DND-41 (cell line): ENCODE results near the gene TM4SF1.
"Not testable (repeated sequence)": the region's sequence is repeated elsewhere in the genome, so short reads cannot be mapped to it uniquely, and the experiment has no call there.

Source experiments
- EZH2 ChIP-seq: IDR thresholded peaks from 3 replicates; pipeline ENCODE4 v1.6.1; 2012; ENCODE audit warnings: borderline replicate concordance, low read depth, mild to moderate bottlenecking, moderate library complexity, low read length, inconsistent platforms; ENCODE audit not compliant: severe bottlenecking
- TF ChIP-seq, protein P1 (sequence below): IDR thresholded peaks from 2 replicates; pipeline ENCODE4 v1.5.1; 2012; ENCODE audit warnings: borderline replicate concordance, low read length, moderate library complexity, mild to moderate bottlenecking; ENCODE audit not compliant: poor library complexity, severe bottlenecking; ENCODE audit errors: extremely low read depth

DNA sequence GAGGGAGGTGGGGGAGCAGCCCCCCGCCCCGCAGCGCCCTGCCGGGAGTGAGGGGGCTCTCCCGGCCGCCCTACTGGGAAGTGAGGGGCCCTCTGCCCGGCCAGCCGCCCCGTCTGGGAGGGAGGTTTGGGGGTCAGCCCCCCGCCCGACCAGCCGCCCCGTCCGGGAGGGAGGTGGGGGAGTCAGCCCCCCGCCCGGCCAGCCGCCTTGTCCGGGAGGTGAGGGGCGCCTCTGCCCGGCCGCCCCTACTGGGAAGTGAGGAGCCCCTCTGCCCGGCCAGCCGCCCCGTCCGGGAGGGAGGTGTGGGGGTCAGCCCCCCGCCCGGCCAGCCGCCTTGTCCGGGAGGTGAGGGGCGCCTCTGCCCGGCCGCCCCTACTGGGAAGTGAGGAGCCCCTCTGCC, 2.8 kb upstream of the TM4SF1 start:
- TF ChIP-seq, protein P1, sequence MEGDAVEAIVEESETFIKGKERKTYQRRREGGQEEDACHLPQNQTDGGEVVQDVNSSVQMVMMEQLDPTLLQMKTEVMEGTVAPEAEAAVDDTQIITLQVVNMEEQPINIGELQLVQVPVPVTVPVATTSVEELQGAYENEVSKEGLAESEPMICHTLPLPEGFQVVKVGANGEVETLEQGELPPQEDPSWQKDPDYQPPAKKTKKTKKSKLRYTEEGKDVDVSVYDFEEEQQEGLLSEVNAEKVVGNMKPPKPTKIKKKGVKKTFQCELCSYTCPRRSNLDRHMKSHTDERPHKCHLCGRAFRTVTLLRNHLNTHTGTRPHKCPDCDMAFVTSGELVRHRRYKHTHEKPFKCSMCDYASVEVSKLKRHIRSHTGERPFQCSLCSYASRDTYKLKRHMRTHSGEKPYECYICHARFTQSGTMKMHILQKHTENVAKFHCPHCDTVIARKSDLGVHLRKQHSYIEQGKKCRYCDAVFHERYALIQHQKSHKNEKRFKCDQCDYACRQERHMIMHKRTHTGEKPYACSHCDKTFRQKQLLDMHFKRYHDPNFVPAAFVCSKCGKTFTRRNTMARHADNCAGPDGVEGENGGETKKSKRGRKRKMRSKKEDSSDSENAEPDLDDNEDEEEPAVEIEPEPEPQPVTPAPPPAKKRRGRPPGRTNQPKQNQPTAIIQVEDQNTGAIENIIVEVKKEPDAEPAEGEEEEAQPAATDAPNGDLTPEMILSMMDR, result not testable (repeated sequence)
- TF ChIP-seq EZH2, result not testable (repeated sequence)
